ENCODE measurements around the gene TTC28.
"Not testable (repeated sequence)": the region's sequence is repeated elsewhere in the genome, so short reads cannot be mapped to it uniquely, and the experiment has no call there.

TTC28 gene

GRCh38 chr22:28183078-28183860 is 496.4 kb downstream of the TTC28 start:
- DNase-seq (ENCODE audit: low spot score), result no peak

DNA sequence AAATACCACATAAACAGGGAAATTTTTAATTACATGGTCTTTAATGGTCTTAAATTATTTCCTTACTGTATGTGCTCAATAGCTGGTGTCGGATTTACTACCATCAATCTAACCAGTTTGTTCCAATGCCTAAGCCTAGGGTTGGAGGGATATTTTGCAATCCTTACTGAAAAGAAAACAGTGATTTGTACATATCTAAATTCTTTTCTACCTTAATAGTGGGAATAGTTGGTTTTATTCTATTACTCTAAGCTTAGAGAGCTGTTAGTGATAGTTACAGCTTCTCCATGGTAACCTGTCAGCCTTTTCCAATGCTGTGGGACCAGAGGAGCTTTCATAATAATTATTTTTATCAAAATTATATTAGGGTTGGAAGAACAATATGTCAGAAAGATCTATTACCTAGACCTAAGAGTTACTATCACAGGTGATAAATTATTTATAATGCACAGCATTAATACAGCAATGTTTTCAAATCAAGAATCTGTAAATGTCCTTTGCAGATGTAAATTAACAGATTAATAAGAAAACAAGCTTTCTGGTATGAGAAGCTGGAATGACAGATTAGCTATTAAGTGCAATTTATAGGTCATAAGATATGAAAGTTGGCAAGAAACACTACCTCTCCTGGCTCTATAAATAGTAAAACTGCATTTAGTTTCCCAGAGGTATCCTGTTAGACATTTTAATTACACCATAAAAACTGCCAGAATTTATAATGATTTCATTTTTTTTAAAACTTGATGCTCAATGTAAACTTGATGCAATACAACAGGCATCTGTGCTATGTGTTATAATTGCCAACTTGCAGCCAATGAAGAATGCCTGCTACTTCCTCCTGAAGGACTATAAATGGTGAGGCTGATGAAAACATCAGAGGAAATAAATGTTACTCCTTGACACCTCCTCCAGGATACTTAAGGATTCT is 498.6 kb downstream of the TTC28 start:
- peak; percentile 50 for DNase-seq (ENCODE audit: low spot score)

- no peak for DNase-seq (ENCODE audit: low spot score)
These were observed 500.2 kb downstream of the TTC28 start for GRCh38 chr22:28179392-28179791.

- DNase-seq (ENCODE audit: low spot score), result no peak
These were observed 503.7 kb downstream of the TTC28 start for GRCh38 chr22:28175730-28176492.

GRCh38 chr22:28174509-28174908 is 505.1 kb downstream of the TTC28 start:
- no peak for DNase-seq (ENCODE audit: low spot score)

GRCh38 chr22:28172892-28173670 is 506.6 kb downstream of the TTC28 start:
- no peak for DNase-seq (ENCODE audit: low spot score)

DNA sequence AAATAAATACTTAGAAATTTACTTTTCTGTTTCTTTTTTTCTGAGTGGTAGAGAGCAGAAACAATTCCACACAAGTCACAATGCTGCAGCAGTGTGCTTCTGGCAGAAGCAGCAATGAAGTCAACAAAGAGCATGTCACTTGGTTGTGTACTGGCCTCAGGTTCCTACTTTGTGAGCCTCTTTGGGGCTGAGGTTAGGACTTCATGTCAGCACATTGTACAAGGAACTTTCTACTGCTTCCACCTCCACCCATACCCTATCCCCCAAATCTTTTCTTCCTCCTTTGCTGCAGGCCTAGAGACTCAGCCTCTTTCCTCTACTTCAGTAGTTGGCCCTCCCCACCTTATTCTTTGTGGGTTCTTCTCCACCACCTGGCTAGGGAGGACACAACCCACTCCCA is 507.9 kb downstream of the TTC28 start:
- DNase-seq (ENCODE audit: low spot score), result no peak

DNA sequence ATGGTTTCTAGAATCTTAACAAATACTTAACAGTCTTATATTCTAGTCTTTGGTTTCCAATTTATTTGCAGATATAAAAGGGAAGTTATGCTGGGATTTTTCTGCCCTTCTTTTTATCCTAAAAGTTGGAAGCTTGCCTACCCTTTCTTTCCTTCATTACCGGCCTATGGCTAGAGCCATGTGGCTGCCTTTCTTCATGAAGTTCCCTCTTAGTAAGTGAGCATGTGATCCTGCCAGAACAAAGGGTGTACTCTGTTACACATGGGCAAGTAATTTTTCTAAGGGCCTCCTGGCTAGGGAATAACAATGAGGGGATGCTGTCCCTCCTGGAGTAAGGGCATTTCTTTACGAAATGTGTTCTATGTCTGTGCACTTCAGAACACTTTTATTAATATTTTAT is 508.5 kb downstream of the TTC28 start:
- no peak for DNase-seq (ENCODE audit: low spot score)

DNA sequence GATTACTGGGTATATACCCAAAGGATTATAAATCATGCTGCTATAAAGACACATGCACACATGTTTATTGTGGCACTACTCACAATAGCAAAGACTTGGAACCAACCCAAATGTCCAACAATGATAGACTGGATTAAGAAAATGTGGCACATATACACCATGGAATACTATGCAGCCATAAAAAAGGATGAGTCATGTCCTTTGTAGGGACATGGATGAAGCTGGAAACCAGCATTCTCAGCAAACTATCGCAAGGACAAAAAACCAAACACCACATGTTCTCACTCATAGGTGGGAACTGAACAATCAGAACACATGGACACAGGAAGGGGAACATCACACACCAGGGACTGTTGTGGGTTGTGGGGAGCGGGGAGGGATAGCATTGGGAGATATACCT is 510.3 kb downstream of the TTC28 start:
- not testable (repeated sequence) for DNase-seq (ENCODE audit: low spot score)

DNA sequence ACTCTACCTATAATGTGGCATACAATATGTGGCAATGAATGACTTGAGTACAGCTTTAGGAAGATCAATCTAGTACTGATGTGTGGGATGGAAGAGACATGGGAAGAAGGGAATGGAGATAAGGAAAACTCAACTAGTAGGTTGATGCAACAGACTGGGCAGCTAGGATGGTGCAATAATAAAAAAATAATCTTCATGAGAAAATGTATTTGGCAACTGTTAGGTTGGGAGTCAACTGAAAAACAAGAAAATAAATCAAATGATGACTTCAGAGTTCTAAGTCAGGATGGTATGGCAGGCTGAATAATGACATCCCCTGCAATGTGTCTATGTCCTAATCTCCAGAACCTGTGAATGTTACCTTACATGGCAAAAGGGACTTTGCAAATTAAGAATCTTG is 523.8 kb downstream of the TTC28 start:
- DNase-seq (ENCODE audit: low spot score), result no peak

DNA sequence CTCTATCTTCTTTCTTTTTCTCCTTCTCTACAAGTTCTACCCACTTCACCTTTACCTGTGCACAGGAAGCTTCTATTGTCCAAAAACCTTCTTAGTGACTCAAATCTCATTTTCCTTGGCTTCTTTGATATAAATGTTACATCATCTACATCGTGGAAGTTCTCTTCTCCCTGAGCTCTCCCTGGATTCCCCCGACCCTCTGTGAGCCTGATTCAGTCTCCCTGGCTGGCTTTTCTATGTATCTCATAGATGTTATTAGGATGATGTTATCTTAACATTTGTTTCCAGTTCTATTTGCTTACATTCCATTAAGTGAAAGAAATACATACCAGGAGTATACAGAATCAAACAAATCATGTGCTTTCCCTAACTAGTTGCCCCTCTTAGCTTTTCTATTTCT is 524.8 kb downstream of the TTC28 start:
- no peak for DNase-seq (ENCODE audit: low spot score)

- no peak for DNase-seq (ENCODE audit: low spot score)
These were observed 528.4 kb downstream of the TTC28 start for GRCh38 chr22:28151151-28151816.

- no peak for DNase-seq (ENCODE audit: low spot score)
These were observed 530.7 kb downstream of the TTC28 start for GRCh38 chr22:28148816-28149465.

GRCh38 chr22:28147401-28147800 is 532.2 kb downstream of the TTC28 start:
- no peak for DNase-seq (ENCODE audit: low spot score)

GRCh38 chr22:28146401-28147314 is 533.0 kb downstream of the TTC28 start:
- DNase-seq (ENCODE audit: low spot score), result no peak

DNA sequence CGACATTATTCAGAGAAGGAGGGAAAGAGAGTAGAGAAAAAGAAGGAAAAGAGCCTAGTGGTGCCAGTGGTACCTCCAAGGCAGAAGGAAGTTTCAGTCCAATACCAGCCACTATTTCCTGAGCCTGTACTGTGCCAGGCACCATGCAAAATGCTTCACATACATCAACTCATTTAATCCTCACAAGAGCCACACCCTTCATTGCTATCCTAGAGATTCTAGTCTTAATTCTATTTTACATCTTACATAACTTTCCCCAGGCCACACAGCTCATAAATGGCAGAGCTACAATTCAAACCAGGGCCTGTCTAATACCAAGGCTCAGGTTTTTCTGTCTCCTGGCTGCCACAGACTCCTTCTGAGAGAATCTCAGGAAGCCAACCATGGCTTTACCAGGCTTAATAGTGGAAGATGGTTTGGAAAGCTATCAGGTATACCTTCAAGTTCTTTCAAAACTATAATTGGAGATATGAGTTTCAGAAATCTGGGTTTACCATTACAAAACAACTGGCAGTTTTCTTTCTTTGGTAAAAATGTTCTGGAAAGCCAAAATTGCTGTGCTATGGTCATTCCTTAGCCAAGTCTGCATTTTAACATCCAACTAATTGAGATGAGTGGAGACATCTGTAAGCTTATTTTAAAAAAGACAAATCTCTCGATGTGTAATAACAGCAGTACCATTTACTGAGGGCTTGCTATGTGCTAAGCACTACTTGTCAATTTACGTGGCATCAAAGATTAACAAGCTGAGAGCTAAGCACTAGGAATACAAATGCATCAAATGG is 535.5 kb downstream of the TTC28 start:
- no peak for DNase-seq (ENCODE audit: low spot score)

- DNase-seq (ENCODE audit: low spot score), result no peak
These were observed 536.3 kb downstream of the TTC28 start for GRCh38 chr22:28143241-28143865.

DNA sequence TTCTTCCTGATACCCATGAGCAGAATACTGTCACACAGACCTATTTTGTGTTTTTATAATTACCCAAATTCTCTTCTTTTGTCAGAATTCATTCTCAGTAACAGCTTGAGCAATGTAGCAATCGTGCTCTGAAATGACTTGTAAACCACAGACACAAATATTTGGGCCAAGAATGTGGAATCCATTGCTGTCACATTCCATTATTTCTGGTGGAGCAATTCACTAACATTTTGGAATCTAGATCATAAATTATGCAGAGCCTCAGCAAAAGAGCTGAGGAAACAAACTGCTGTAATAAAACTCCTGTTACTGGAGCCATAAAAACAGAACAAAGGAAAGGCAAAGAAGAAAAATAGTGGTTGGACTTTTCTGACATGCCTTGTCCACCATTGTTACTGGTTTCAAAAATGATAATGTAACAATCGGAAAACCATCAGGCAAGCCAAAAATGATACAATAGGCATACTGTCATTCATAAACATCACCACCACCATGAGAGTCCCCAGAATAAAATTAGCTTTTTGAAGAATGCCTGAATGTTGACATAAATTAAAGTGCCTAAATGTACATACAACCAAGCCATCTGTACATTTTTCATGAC is 537.2 kb downstream of the TTC28 start:
- DNase-seq (ENCODE audit: low spot score), result peak; percentile 72
